ENCODE measurements around the gene THSD4. TPM values are rescaled to one million over a fixed set of nuclear protein-coding genes. Genes with fewer than 3 reads are reported as not detected.

The THSD4 gene
- total RNA-seq, 2 experiments from 2014 or later, result not detected

DNA sequence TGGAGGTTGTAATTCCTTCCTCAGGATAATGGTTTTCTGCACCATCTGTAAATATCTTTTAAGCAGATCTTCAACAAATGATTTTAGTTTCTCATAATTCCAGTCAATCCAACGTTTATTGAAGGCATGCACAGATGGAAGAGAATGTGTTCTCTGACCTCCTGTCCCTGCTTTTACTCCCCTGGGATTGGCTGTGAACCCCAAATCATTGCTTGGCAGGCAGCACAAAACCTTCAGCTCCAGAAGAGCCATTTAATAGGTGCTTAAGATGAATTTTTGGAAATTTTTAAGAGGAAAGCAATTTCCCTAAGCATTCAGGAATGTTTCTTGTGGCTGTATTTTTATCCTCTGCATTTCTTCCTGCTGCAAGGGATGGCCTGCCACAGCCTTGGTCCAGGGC lies 25.5 kb upstream of the THSD4 start:
- intact Hi-C loops (cut with DNase I, micrococcal nuclease), result no loop called here
- peaks cover 11 to 12% of the 10 kb centered on the region in 2 experiments for H3K27me3 ChIP-seq (ENCODE audit: control insufficient read depth in 1 of 2, insufficient read depth in 2 of 2, low read length in 2 of 2)
- no peak for ATAC-seq (ENCODE audit: poor library complexity)
- H3K27ac ChIP-seq (ENCODE audit: low read depth in 1 of 2, low read length in 2 of 2), result no peak overlapping the region
- H3K36me3 ChIP-seq (ENCODE audit: insufficient read depth, low read length), result no peaks in the 10 kb centered on the region
- Mint-ChIP-seq H3K27ac (no peak overlapping the region), H3K4me1 (ENCODE audit: low read depth) (no peaks in the 10 kb centered on the region), H3K9me3 (peaks cover 2% of the 10 kb centered on the region), H3K36me3 (ENCODE audit: low read depth) (no peaks in the 10 kb centered on the region), H3K4me3 (no peak overlapping the region), H3K27me3 (peaks cover 64% of the 10 kb centered on the region)
- ChIA-PET CTCF (no interaction called here), POLR2A (no interaction called here)
- H3K4me3 ChIP-seq (ENCODE audit: low read length), result no peak overlapping the region
- H3K9me3 ChIP-seq (ENCODE audit: control insufficient read depth in 1 of 2, insufficient read depth in 1 of 2, low read length in 2 of 2), result no peaks in the 10 kb centered on the region
- no peak for DNase-seq
- H3K4me1 ChIP-seq (ENCODE audit: insufficient read depth, low read length), result no peaks in the 10 kb centered on the region
- TF ChIP-seq, protein P1, sequence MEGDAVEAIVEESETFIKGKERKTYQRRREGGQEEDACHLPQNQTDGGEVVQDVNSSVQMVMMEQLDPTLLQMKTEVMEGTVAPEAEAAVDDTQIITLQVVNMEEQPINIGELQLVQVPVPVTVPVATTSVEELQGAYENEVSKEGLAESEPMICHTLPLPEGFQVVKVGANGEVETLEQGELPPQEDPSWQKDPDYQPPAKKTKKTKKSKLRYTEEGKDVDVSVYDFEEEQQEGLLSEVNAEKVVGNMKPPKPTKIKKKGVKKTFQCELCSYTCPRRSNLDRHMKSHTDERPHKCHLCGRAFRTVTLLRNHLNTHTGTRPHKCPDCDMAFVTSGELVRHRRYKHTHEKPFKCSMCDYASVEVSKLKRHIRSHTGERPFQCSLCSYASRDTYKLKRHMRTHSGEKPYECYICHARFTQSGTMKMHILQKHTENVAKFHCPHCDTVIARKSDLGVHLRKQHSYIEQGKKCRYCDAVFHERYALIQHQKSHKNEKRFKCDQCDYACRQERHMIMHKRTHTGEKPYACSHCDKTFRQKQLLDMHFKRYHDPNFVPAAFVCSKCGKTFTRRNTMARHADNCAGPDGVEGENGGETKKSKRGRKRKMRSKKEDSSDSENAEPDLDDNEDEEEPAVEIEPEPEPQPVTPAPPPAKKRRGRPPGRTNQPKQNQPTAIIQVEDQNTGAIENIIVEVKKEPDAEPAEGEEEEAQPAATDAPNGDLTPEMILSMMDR (IDR thresholded peaks at IDR 0.05), result no peak

GRCh38 chr15:71091601-71092000 lies 23.7 kb upstream of the THSD4 start:
- Histone ChIP-seq H3K36me3 (ENCODE audit: insufficient read depth, low read length) (no peaks in the 10 kb centered on the region), H3K4me1 (ENCODE audit: insufficient read depth, low read length) (no peaks in the 10 kb centered on the region), H3K27ac (ENCODE audit: low read depth in 1 of 2, low read length in 2 of 2) (no peak overlapping the region), H3K4me3 (ENCODE audit: low read length) (no peak overlapping the region), H3K27me3 (ENCODE audit: control insufficient read depth in 1 of 2, insufficient read depth in 2 of 2, low read length in 2 of 2) (peaks cover 3 to 9% of the 10 kb centered on the region in 2 experiments), H3K9me3 (ENCODE audit: control insufficient read depth in 1 of 2, insufficient read depth in 1 of 2, low read length in 2 of 2) (no peaks in the 10 kb centered on the region)
- ChIA-PET CTCF (no interaction called here), POLR2A (no interaction called here)
- DNase-seq (no peak), ATAC-seq (ENCODE audit: poor library complexity) (no peak)
- Mint-ChIP-seq H3K4me1 (ENCODE audit: low read depth) (no peaks in the 10 kb centered on the region), H3K9me3 (peaks cover 5% of the 10 kb centered on the region), H3K27me3 (peaks cover 50% of the 10 kb centered on the region), H3K4me3 (no peak overlapping the region), H3K27ac (no peak overlapping the region), H3K36me3 (ENCODE audit: low read depth) (no peaks in the 10 kb centered on the region)
- intact Hi-C loops (cut with DNase I, micrococcal nuclease), result no loop called here
- TF ChIP-seq, protein P1 (IDR thresholded peaks at IDR 0.05), result no peak

- Histone ChIP-seq H3K27me3 (ENCODE audit: control insufficient read depth in 1 of 2, insufficient read depth in 2 of 2, low read length in 2 of 2) (peaks cover 3 to 9% of the 10 kb centered on the region in 2 experiments), H3K27ac (ENCODE audit: low read depth in 1 of 2, low read length in 2 of 2) (no peak overlapping the region), H3K4me3 (ENCODE audit: low read length) (no peak overlapping the region), H3K36me3 (ENCODE audit: insufficient read depth, low read length) (no peaks in the 10 kb centered on the region), H3K9me3 (ENCODE audit: control insufficient read depth in 1 of 2, insufficient read depth in 1 of 2, low read length in 2 of 2) (no peaks in the 10 kb centered on the region), H3K4me1 (ENCODE audit: insufficient read depth, low read length) (no peaks in the 10 kb centered on the region)
- intact Hi-C loops (cut with DNase I, micrococcal nuclease), result no loop called here
- Mint-ChIP-seq H3K27ac (no peak overlapping the region), H3K9me3 (peaks cover 5% of the 10 kb centered on the region), H3K36me3 (ENCODE audit: low read depth) (no peaks in the 10 kb centered on the region), H3K4me3 (no peak overlapping the region), H3K4me1 (ENCODE audit: low read depth) (no peaks in the 10 kb centered on the region), H3K27me3 (peaks cover 45% of the 10 kb centered on the region)
- ATAC-seq (ENCODE audit: poor library complexity) (no peak), DNase-seq (no peak)
- TF ChIP-seq, protein P1 (IDR thresholded peaks at IDR 0.05), result no peak
- CTCF ChIA-PET, result no interaction called here
- POLR2A ChIA-PET, result no interaction called here
Observed at GRCh38 chr15:71092056-71092600, 23.1 kb upstream of the THSD4 start.

All from CD4-positive, alpha-beta T cell (primary cell).